Activated CD4-positive, alpha-beta memory T cell treated with anti-CD3 and anti-CD28 coated beads, Interleukin-2, amount 10 ng/mL, durations not matched to agents 7 days and 5 days (primary cell): Measurements from ENCODE around the gene OR2S2. TPM values are rescaled to one million over a fixed set of nuclear protein-coding genes. Genes with fewer than 3 reads are reported as not detected.
"Not testable (repeated sequence)": the region's sequence is repeated elsewhere in the genome, so short reads cannot be mapped to it uniquely, and the experiment has no call there.

Experiments used
- CTCF ChIA-PET: fragments of 350-600 bp; sonication (Branson Sonifier 250); formaldehyde crosslinking; loops from one replicate; lab custom pipeline; 2021; ENCODE audit warnings: antibody characterized with exemption, inconsistent platforms; lab: Charles Lee
- POLR2A ChIA-PET: fragments of 350-600 bp; sonication (Branson Sonifier 250); formaldehyde crosslinking; loops from one replicate; lab custom pipeline; 2021; ENCODE audit warnings: antibody characterized with exemption; lab: Charles Lee
- DNase-seq: peaks from one replicate; pipeline ENCODE4 v3.0.0-alpha.2; 2020
- H3K27ac Mint-ChIP-seq: one replicate; pipeline ENCODE4 v1.8.0; 2021; ENCODE audit warnings: mild to moderate bottlenecking, mixed read lengths
- H3K27me3 Mint-ChIP-seq: one replicate; pipeline ENCODE4 v1.8.0; 2021; ENCODE audit warnings: mixed read lengths
- H3K36me3 Mint-ChIP-seq: one replicate; pipeline ENCODE4 v1.8.0; 2021; ENCODE audit warnings: low read depth, mixed read lengths
- H3K4me1 Mint-ChIP-seq: one replicate; pipeline ENCODE4 v1.8.0; 2021; ENCODE audit warnings: mixed read lengths
- H3K4me3 Mint-ChIP-seq: one replicate; pipeline ENCODE4 v1.8.0; 2021; ENCODE audit warnings: mild to moderate bottlenecking, mixed read lengths
- H3K9me3 Mint-ChIP-seq: one replicate; pipeline ENCODE4 v1.8.0; 2021; ENCODE audit warnings: mixed read lengths
- total RNA-seq, 2 experiments: library from RNA; stranded (reverse); gene quantifications; one replicate each; pipeline ENCODE4 v1.2.3, GENCODE V29; 2021

The OR2S2 gene
- total RNA-seq, 2 experiments from 2014 or later: not detected

GRCh38 chr9:35938474-35939356, 19.2 kb downstream of the OR2S2 start:
- Mint-ChIP-seq H3K4me3 (no peak overlapping the region), H3K4me1 (peaks cover 23% of the 10 kb centered on the region), H3K36me3 (no peaks in the 10 kb centered on the region), H3K27me3 (no peaks in the 10 kb centered on the region), H3K27ac (no peak overlapping the region), H3K9me3 (peaks cover 4% of the 10 kb centered on the region)
- ChIA-PET POLR2A (no interaction called here), CTCF (interaction anchor here (0.7 kb wide), 1 partner anchor 38 kb away, joined by 3 read pairs; no protein-coding TSS in a partner anchor)
- DNase-seq: no peak

- ChIA-PET CTCF (no interaction called here), POLR2A (no interaction called here)
- Mint-ChIP-seq H3K4me1 (peaks cover 34% of the 10 kb centered on the region), H3K27me3 (no peaks in the 10 kb centered on the region), H3K9me3 (peaks cover 4% of the 10 kb centered on the region), H3K27ac (no peak overlapping the region), H3K36me3 (no peaks in the 10 kb centered on the region), H3K4me3 (no peak overlapping the region)
- no peak for DNase-seq
Measured at GRCh38 chr9:35937227-35937626, 20.7 kb downstream of the OR2S2 start.

GRCh38 chr9:35935755-35936509, 22.0 kb downstream of the OR2S2 start:
- ChIA-PET CTCF (interaction anchor here (0.7 kb wide), 1 partner anchor 580 kb away, joined by 3 read pairs; no protein-coding TSS in a partner anchor), POLR2A (no interaction called here)
- Mint-ChIP-seq H3K27me3 (no peaks in the 10 kb centered on the region), H3K4me1 (peaks cover 28% of the 10 kb centered on the region), H3K27ac (no peak overlapping the region), H3K36me3 (no peaks in the 10 kb centered on the region), H3K9me3 (peaks cover 4% of the 10 kb centered on the region), H3K4me3 (no peak overlapping the region)
- no peak for DNase-seq

GRCh38 chr9:35935261-35935660, 22.7 kb downstream of the OR2S2 start:
- Mint-ChIP-seq H3K4me3 (no peak overlapping the region), H3K9me3 (peaks cover 4% of the 10 kb centered on the region), H3K4me1 (peaks cover 21% of the 10 kb centered on the region), H3K36me3 (no peaks in the 10 kb centered on the region), H3K27ac (no peak overlapping the region), H3K27me3 (no peaks in the 10 kb centered on the region)
- DNase-seq: no peak
- ChIA-PET CTCF (no interaction called here), POLR2A (no interaction called here)

GRCh38 chr9:35934069-35934468, 23.9 kb downstream of the OR2S2 start:
- DNase-seq, H3K4me3 Mint-ChIP-seq, H3K27me3 Mint-ChIP-seq, H3K36me3 Mint-ChIP-seq, H3K9me3 Mint-ChIP-seq, H3K27ac Mint-ChIP-seq, POLR2A ChIA-PET: not testable (repeated sequence)
- peaks cover 13% of the 10 kb centered on the region for H3K4me1 Mint-ChIP-seq
- CTCF ChIA-PET: interaction anchor here (1.2 kb wide), 1 partner anchor 30 kb away, joined by 3 read pairs; no protein-coding TSS in a partner anchor

GRCh38 chr9:35933550-35934067, 24.3 kb downstream of the OR2S2 start:
- no peak for DNase-seq
- CTCF ChIA-PET: interaction anchor here (1.2 kb wide), 1 partner anchor 30 kb away, joined by 3 read pairs; no protein-coding TSS in a partner anchor
- Mint-ChIP-seq H3K9me3 (peaks cover 4% of the 10 kb centered on the region), H3K27me3 (no peaks in the 10 kb centered on the region), H3K4me3 (no peak overlapping the region), H3K27ac (no peak overlapping the region), H3K36me3 (no peaks in the 10 kb centered on the region), H3K4me1 (peaks cover 12% of the 10 kb centered on the region)
- POLR2A ChIA-PET: no interaction called here

GRCh38 chr9:35932735-35933134, 25.2 kb downstream of the OR2S2 start:
- no peak for DNase-seq
- ChIA-PET POLR2A (no interaction called here), CTCF (interaction anchor here (0.6 to 1.4 kb wide), 3 partner anchors 12 to 259 kb away, joined by 3 to 5 read pairs (median 4); no protein-coding TSS in a partner anchor)
- Mint-ChIP-seq H3K4me1 (peaks cover 12% of the 10 kb centered on the region), H3K4me3 (no peak overlapping the region), H3K27me3 (no peaks in the 10 kb centered on the region), H3K36me3 (no peaks in the 10 kb centered on the region), H3K27ac (no peak overlapping the region), H3K9me3 (peaks cover 4% of the 10 kb centered on the region)

- no peaks in the 10 kb centered on the region for H3K9me3 Mint-ChIP-seq
- no peak overlapping the region for H3K27ac Mint-ChIP-seq
- H3K36me3 Mint-ChIP-seq: no peaks in the 10 kb centered on the region
- no peaks in the 10 kb centered on the region for H3K27me3 Mint-ChIP-seq
- peaks cover 12% of the 10 kb centered on the region for H3K4me1 Mint-ChIP-seq
- no peak for DNase-seq
- CTCF ChIA-PET: no interaction called here
- H3K4me3 Mint-ChIP-seq: no peak overlapping the region
- POLR2A ChIA-PET: no interaction called here
Measured at GRCh38 chr9:35930989-35931388, 27.0 kb downstream of the OR2S2 start.

- ChIA-PET POLR2A (no interaction called here), CTCF (interaction anchor here (1.5 kb wide), 1 partner anchor 14 kb away, joined by 4 read pairs; no protein-coding TSS in a partner anchor)
- Mint-ChIP-seq H3K4me1 (peaks cover 12% of the 10 kb centered on the region), H3K27ac (no peak overlapping the region), H3K27me3 (no peaks in the 10 kb centered on the region), H3K4me3 (no peak overlapping the region), H3K36me3 (no peaks in the 10 kb centered on the region), H3K9me3 (no peaks in the 10 kb centered on the region)
- no peak for DNase-seq
Measured at GRCh38 chr9:35930521-35930920, 27.4 kb downstream of the OR2S2 start.

- Mint-ChIP-seq H3K9me3 (no peaks in the 10 kb centered on the region), H3K27ac (no peak overlapping the region), H3K4me3 (no peak overlapping the region), H3K4me1 (peaks cover 12% of the 10 kb centered on the region), H3K36me3 (no peaks in the 10 kb centered on the region), H3K27me3 (no peaks in the 10 kb centered on the region)
- DNase-seq: no peak
- ChIA-PET POLR2A (no interaction called here), CTCF (interaction anchor here (0.6 to 1.5 kb wide), 2 partner anchors 15 to 109 kb away, joined by 3 to 4 read pairs; no protein-coding TSS in a partner anchor)
Measured at GRCh38 chr9:35929453-35929718, 28.6 kb downstream of the OR2S2 start.

- POLR2A ChIA-PET: no interaction called here
- Mint-ChIP-seq H3K4me3 (no peak overlapping the region), H3K9me3 (no peaks in the 10 kb centered on the region), H3K27ac (no peak overlapping the region), H3K27me3 (no peaks in the 10 kb centered on the region), H3K36me3 (no peaks in the 10 kb centered on the region), H3K4me1 (peaks cover 11% of the 10 kb centered on the region)
- no peak for DNase-seq
- CTCF ChIA-PET: interaction anchor here (0.6 kb wide), 1 partner anchor 109 kb away, joined by 3 read pairs; no protein-coding TSS in a partner anchor
Measured at GRCh38 chr9:35928591-35929452, 29.1 kb downstream of the OR2S2 start.
